Neural cell (in vitro differentiated cells): ENCODE measurements around the gene PLK2. TPM values are rescaled to one million over a fixed set of nuclear protein-coding genes. Genes with fewer than 3 reads are reported as not detected.
A peak's percentile ranks its signal among the peaks of the same experiment; 100 is the strongest.

Experiments used
- H2AFZ ChIP-seq: fragments of 200-600, 300-800 bp; sonication (generic), shearing (Covaris generic); 2 replicates; pipeline ENCODE4 v1.6.0; 2014; ENCODE audit warnings: low read depth, mild to moderate bottlenecking, antibody characterized with exemption, low read length, moderate library complexity
- H3F3A ChIP-seq: fragments of 200-600 bp; shearing (Covaris generic); 2 replicates; pipeline ENCODE4 v1.6.1; 2016; ENCODE audit warnings: mild to moderate bottlenecking, moderate library complexity, mixed read lengths, antibody characterized with exemption, low read length; ENCODE audit not compliant: insufficient read depth, poor library complexity, severe bottlenecking
- H3K27ac ChIP-seq: fragments of 200-600, 300-800 bp; sonication (generic), shearing (Covaris generic); 2 replicates; pipeline ENCODE4 v1.5.1; 2014; ENCODE audit warnings: mild to moderate bottlenecking, low read length, moderate library complexity
- H3K27me3 ChIP-seq: fragments of 300-800, 200-600 bp; sonication (generic), shearing (Covaris generic); 2 replicates; pipeline ENCODE4 v1.6.0; 2014; ENCODE audit warnings: mild to moderate bottlenecking, low read depth, low read length, moderate library complexity; ENCODE audit not compliant: insufficient read depth
- H3K36me3 ChIP-seq: fragments of 300-800, 200-600 bp; sonication (generic), shearing (Covaris generic); 2 replicates; pipeline ENCODE4 v1.5.1; 2014; ENCODE audit warnings: mild to moderate bottlenecking, antibody characterized with exemption, low read length, moderate library complexity; ENCODE audit not compliant: insufficient read depth
- H3K4me2 ChIP-seq: fragments of 300-800, 200-600 bp; sonication (generic), shearing (Covaris generic); 2 replicates; pipeline ENCODE4 v1.6.0; 2014; ENCODE audit warnings: mild to moderate bottlenecking, low read length
- H3K4me3 ChIP-seq: fragments of 300-800, 200-600 bp; sonication (generic), shearing (Covaris generic); 2 replicates; pipeline ENCODE4 v1.5.1; 2014; ENCODE audit warnings: mild to moderate bottlenecking, low read length, moderate library complexity
- H3K79me2 ChIP-seq: fragments of 200-600 bp; shearing (Covaris generic); replicated peaks from 2 replicates; pipeline ENCODE4 v1.6.0; 2014; ENCODE audit warnings: mild to moderate bottlenecking, low read length, moderate library complexity; ENCODE audit not compliant: insufficient read depth
- H3K9ac ChIP-seq: fragments of 300-800, 200-600 bp; sonication (generic), shearing (Covaris generic); 2 replicates; pipeline ENCODE4 v1.6.1; 2016; ENCODE audit warnings: mild to moderate bottlenecking, low read length, mixed read lengths
- H3K9me2 ChIP-seq: fragments of 200-600 bp; shearing (Covaris generic); 2 replicates; pipeline ENCODE4 v1.6.1; 2016; ENCODE audit warnings: mild to moderate bottlenecking, low read length, mixed read lengths; ENCODE audit not compliant: insufficient read depth
- H3K9me3 ChIP-seq: fragments of 200-600, 300-800 bp; sonication (generic), shearing (Covaris generic); 2 replicates; pipeline ENCODE4 v1.6.1; 2016; ENCODE audit warnings: mild to moderate bottlenecking, mixed run types, low read length, moderate library complexity, mixed read lengths
- H4K20me1 ChIP-seq: fragments of 200-600 bp; shearing (Covaris generic); 2 replicates; pipeline ENCODE4 v1.6.1; 2016; ENCODE audit warnings: mild to moderate bottlenecking, mixed run types; ENCODE audit not compliant: insufficient read depth
- CTCF ChIP-seq: fragments of 450-650 bp; IDR thresholded peaks from 2 replicates; pipeline ENCODE4 v1.5.1; 2014; ENCODE audit warnings: antibody characterized with exemption, mild to moderate bottlenecking, moderate library complexity; ENCODE audit not compliant: poor library complexity, severe bottlenecking
- EP300 ChIP-seq: fragments of 450-650 bp; conservative IDR thresholded peaks from 2 replicates; pipeline ENCODE4 v1.6.1; 2014; ENCODE audit warnings: antibody characterized with exemption, mild to moderate bottlenecking, moderate library complexity; ENCODE audit not compliant: poor library complexity, severe bottlenecking
- EZH2 ChIP-seq: fragments of 200-600, 300-800 bp; shearing (Covaris generic), sonication (generic); IDR thresholded peaks from 2 replicates; pipeline ENCODE4 v1.6.1; 2014; ENCODE audit warnings: antibody characterized with exemption, low read length, borderline replicate concordance, mild to moderate bottlenecking; ENCODE audit not compliant: insufficient read depth, poor library complexity, severe bottlenecking
- MXI1 ChIP-seq: fragments of 450-650 bp; conservative IDR thresholded peaks from 2 replicates; pipeline ENCODE4 v1.6.1; 2014; ENCODE audit warnings: antibody characterized with exemption, mild to moderate bottlenecking; ENCODE audit not compliant: poor library complexity, severe bottlenecking
- POLR2AphosphoS5 ChIP-seq: IDR thresholded peaks from 2 replicates; pipeline ENCODE4 v1.6.1; 2012
- RAD21 ChIP-seq: fragments of 450-650 bp; conservative IDR thresholded peaks from 2 replicates; pipeline ENCODE4 v1.6.1; 2014; ENCODE audit warnings: antibody characterized with exemption, mild to moderate bottlenecking, moderate library complexity
- SMC3 ChIP-seq: fragments of 450-650 bp; conservative IDR thresholded peaks from 2 replicates; pipeline ENCODE4 v1.6.1; 2014; ENCODE audit warnings: antibody characterized with exemption, mild to moderate bottlenecking, moderate library complexity; ENCODE audit not compliant: poor library complexity
- TAF1 ChIP-seq: IDR thresholded peaks from 2 replicates; pipeline ENCODE4 v1.6.1; 2012; ENCODE audit warnings: low read depth
- polyA plus RNA-seq: library from polyadenylated mRNA; depleted of rRNA; stranded (reverse); fragments of >200 nt; gene quantifications from 2 replicates; pipeline ENCODE4 v1.2.3, GENCODE V29; 2014
- TF ChIP-seq, protein P1 (sequence below): IDR thresholded peaks from 2 replicates; pipeline ENCODE4 v1.6.1; 2012; ENCODE audit warnings: borderline replicate concordance

The PLK2 gene
- polyA plus RNA-seq, 1 donor from 2014 or later = 309 TPM

DNA sequence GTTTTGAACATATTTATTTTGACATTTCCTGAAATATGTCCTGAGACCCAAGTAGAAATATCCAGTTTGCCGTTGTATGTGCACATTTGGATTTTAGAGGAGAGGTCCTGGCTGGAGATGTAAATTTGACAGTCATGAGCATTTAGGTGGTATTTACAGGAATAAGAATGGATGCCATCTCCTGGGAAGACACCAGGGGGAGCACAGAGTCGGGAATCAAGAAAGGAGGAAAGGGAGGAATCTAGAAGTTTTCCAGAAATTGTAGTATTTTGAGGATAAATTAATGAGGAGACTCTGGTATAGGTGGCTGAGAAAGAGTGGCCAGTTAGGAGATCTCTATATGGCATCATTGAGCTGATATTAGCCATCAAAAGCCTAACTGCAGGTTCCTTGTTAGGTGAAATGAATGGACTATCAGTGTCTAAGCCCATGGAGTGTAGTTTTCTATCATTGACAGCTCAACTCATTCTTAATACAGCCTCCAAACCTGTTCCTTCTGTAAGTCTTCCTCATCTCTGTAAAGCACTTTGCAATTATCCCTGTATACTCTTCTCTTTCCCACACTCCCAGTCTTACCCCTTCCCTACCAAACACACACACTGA is 38.6 kb upstream of the PLK2 start:
- Histone ChIP-seq H3F3A (no peaks in the 10 kb centered on the region), H3K4me3 (no peak overlapping the region), H3K9me3 (no peaks in the 10 kb centered on the region), H4K20me1 (no peaks in the 10 kb centered on the region), H3K4me2 (no peak overlapping the region), H3K36me3 (no peaks in the 10 kb centered on the region), H3K27ac (no peak overlapping the region), H3K27me3 (no peaks in the 10 kb centered on the region), H3K9me2 (no peaks in the 10 kb centered on the region), H3K79me2 (no peaks in the 10 kb centered on the region), H3K9ac (no peak overlapping the region), H2AFZ (no peak overlapping the region)
- peak; percentile 82 for TF ChIP-seq CTCF
- no peak for TF ChIP-seq TAF1
- no peak for TF ChIP-seq MXI1
- no peak for TF ChIP-seq EZH2
- TF ChIP-seq RAD21 = peak; percentile 80
- TF ChIP-seq, protein P1, sequence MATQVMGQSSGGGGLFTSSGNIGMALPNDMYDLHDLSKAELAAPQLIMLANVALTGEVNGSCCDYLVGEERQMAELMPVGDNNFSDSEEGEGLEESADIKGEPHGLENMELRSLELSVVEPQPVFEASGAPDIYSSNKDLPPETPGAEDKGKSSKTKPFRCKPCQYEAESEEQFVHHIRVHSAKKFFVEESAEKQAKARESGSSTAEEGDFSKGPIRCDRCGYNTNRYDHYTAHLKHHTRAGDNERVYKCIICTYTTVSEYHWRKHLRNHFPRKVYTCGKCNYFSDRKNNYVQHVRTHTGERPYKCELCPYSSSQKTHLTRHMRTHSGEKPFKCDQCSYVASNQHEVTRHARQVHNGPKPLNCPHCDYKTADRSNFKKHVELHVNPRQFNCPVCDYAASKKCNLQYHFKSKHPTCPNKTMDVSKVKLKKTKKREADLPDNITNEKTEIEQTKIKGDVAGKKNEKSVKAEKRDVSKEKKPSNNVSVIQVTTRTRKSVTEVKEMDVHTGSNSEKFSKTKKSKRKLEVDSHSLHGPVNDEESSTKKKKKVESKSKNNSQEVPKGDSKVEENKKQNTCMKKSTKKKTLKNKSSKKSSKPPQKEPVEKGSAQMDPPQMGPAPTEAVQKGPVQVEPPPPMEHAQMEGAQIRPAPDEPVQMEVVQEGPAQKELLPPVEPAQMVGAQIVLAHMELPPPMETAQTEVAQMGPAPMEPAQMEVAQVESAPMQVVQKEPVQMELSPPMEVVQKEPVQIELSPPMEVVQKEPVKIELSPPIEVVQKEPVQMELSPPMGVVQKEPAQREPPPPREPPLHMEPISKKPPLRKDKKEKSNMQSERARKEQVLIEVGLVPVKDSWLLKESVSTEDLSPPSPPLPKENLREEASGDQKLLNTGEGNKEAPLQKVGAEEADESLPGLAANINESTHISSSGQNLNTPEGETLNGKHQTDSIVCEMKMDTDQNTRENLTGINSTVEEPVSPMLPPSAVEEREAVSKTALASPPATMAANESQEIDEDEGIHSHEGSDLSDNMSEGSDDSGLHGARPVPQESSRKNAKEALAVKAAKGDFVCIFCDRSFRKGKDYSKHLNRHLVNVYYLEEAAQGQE = no peak
- no peak for TF ChIP-seq POLR2AphosphoS5
- TF ChIP-seq EP300 = no peak
- peak; percentile 89 for TF ChIP-seq SMC3

DNA sequence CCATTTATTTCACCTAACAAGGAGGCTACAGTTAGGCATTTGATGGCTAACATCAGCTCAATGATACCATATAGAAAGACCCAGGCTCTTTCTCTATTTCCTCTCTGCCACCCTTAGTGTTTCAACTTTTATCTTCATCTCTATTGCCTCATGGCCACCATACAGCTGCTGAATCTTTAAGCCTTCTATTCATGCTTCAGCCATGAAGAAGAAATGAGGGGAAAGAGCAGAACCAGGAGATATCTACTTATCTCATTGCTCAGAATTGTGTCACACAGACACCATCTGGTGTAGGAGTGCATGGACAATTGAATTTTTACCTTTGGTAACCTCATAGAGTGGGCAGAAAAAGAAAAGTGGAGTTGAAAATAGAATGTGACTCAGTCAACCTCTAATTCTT is 38.0 kb upstream of the PLK2 start:
- H3K27ac ChIP-seq = no peak overlapping the region
- no peak overlapping the region for H3K4me3 ChIP-seq
- no peaks in the 10 kb centered on the region for H3K79me2 ChIP-seq
- H3K9me3 ChIP-seq = no peaks in the 10 kb centered on the region
- no peak overlapping the region for H2AFZ ChIP-seq
- no peaks in the 10 kb centered on the region for H3K9me2 ChIP-seq
- H3F3A ChIP-seq = no peaks in the 10 kb centered on the region
- H3K27me3 ChIP-seq = no peaks in the 10 kb centered on the region
- no peak overlapping the region for H3K9ac ChIP-seq
- TF ChIP-seq EZH2 (no peak), EP300 (no peak), MXI1 (no peak), SMC3 (no peak), CTCF (no peak), POLR2AphosphoS5 (no peak), RAD21 (no peak), TAF1 (no peak)
- TF ChIP-seq, protein P1 = no peak
- no peaks in the 10 kb centered on the region for H3K36me3 ChIP-seq
- no peak overlapping the region for H3K4me2 ChIP-seq
- no peaks in the 10 kb centered on the region for H4K20me1 ChIP-seq
